ENCODE results near the gene EIF3D.

GRCh38 chr22:36493690-36494110 lies 35.3 kb downstream of the EIF3D start:
- TF ChIP-seq, protein P1, sequence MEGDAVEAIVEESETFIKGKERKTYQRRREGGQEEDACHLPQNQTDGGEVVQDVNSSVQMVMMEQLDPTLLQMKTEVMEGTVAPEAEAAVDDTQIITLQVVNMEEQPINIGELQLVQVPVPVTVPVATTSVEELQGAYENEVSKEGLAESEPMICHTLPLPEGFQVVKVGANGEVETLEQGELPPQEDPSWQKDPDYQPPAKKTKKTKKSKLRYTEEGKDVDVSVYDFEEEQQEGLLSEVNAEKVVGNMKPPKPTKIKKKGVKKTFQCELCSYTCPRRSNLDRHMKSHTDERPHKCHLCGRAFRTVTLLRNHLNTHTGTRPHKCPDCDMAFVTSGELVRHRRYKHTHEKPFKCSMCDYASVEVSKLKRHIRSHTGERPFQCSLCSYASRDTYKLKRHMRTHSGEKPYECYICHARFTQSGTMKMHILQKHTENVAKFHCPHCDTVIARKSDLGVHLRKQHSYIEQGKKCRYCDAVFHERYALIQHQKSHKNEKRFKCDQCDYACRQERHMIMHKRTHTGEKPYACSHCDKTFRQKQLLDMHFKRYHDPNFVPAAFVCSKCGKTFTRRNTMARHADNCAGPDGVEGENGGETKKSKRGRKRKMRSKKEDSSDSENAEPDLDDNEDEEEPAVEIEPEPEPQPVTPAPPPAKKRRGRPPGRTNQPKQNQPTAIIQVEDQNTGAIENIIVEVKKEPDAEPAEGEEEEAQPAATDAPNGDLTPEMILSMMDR (IDR thresholded peaks at IDR 0.05): peak in 1 of 3 donors; percentile 10
- TF ChIP-seq POLR2AphosphoS5 (IDR thresholded peaks at IDR 0.05): peak in 1 of 3 donors; percentile 38
